Bronchial smooth muscle cell (primary cell): ENCODE data around the gene SHQ1. TPM values are rescaled to one million over a fixed set of nuclear protein-coding genes. Genes with fewer than 3 reads are reported as not detected.

Source experiments
- total RNA-seq: library from RNA; depleted of rRNA; stranded (reverse); fragments of >200 nt; gene quantifications from 2 replicates; pipeline ENCODE4 v1.2.1, GENCODE V29; 2014

SHQ1 gene
- 12.6 and 13.8 TPM in 2 replicates for total RNA-seq

GRCh38 chr3:72847751-72848702 is at the start of gene SHQ1:
Gene SHQ1, minus strand, starts transcription at chr3:72848445. Its CDS starts 105 bp downstream, at chr3:72848340.

GRCh38 chr3:72887705-72888545 is 39.7 kb upstream of the SHQ1 start, which contains the start of gene GXYLT2:
Gene GXYLT2, plus strand, starts transcription at chr3:72888046. Its CDS starts 188 bp downstream, at chr3:72888234.

Other genes starting within 250 kb of the SHQ1 start
- gene GXYLT2, start 39.6 kb upstream of the SHQ1 start, total RNA-seq: 24.1 and 34.0 TPM in 2 replicates
- 44.6 and 46.8 TPM in 2 replicates for gene PPP4R2, start 148.4 kb upstream of the SHQ1 start, total RNA-seq
- 3.3 and 3.8 TPM in 2 replicates for gene EBLN2, start 213.2 kb upstream of the SHQ1 start, total RNA-seq